Endodermal cell (in vitro differentiated cells): Measurements from ENCODE around the gene CCL22. TPM values are rescaled to one million over a fixed set of nuclear protein-coding genes. Genes with fewer than 3 reads are reported as not detected.

ENCODE experiments used
- DNase-seq: peaks from one replicate; pipeline ENCODE4 v3.0.0-alpha.2; 2017
- H3K27ac ChIP-seq: 2 replicates; pipeline ENCODE4 v1.5.1; 2013; ENCODE audit warnings: mild to moderate bottlenecking, low read depth, low read length, moderate library complexity
- H3K27me3 ChIP-seq: 2 replicates; pipeline ENCODE4 v1.6.1; 2013; ENCODE audit warnings: mild to moderate bottlenecking, low read length, moderate library complexity; ENCODE audit not compliant: insufficient read depth, control insufficient read depth, poor library complexity, severe bottlenecking
- H3K36me3 ChIP-seq: 2 replicates; pipeline ENCODE4 v1.7.0; 2013; ENCODE audit warnings: mild to moderate bottlenecking, low read length, moderate library complexity; ENCODE audit not compliant: control insufficient read depth, insufficient read depth
- H3K4me1 ChIP-seq: one replicate; pipeline ENCODE4 v1.7.0; 2013; ENCODE audit warnings: low read length; ENCODE audit not compliant: control insufficient read depth, insufficient read depth
- H3K4me3 ChIP-seq: 2 replicates; pipeline ENCODE4 v1.5.1; 2013; ENCODE audit warnings: mild to moderate bottlenecking, low read length, moderate library complexity
- H3K9ac ChIP-seq: 2 replicates; pipeline ENCODE4 v1.6.1; 2013; ENCODE audit warnings: mild to moderate bottlenecking, low read length, moderate library complexity; ENCODE audit not compliant: poor library complexity, severe bottlenecking; ENCODE audit errors: extremely low read depth
- H3K9me3 ChIP-seq: 2 replicates; pipeline ENCODE4 v1.6.1; 2013; ENCODE audit warnings: mild to moderate bottlenecking, low read length, moderate library complexity; ENCODE audit not compliant: control insufficient read depth
- H3K27ac Mint-ChIP-seq: 2 replicates; pipeline ENCODE4 v1.8.0; 2020; ENCODE audit warnings: mixed read lengths
- H3K27me3 Mint-ChIP-seq: 2 replicates; pipeline ENCODE4 v1.8.0; 2021; ENCODE audit warnings: mild to moderate bottlenecking, mixed read lengths; ENCODE audit not compliant: insufficient read depth
- H3K36me3 Mint-ChIP-seq: 2 replicates; pipeline ENCODE4 v1.8.0; 2020; ENCODE audit warnings: low read depth, mixed read lengths
- H3K4me1 Mint-ChIP-seq: 2 replicates; pipeline ENCODE4 v1.8.0; 2020; ENCODE audit warnings: mixed read lengths
- H3K4me3 Mint-ChIP-seq: 2 replicates; pipeline ENCODE4 v1.8.0; 2020; ENCODE audit warnings: mild to moderate bottlenecking, moderate library complexity, mixed read lengths
- H3K9me3 Mint-ChIP-seq: 2 replicates; pipeline ENCODE4 v1.8.0; 2020; ENCODE audit warnings: mild to moderate bottlenecking, mixed read lengths
- WGBS, 2 experiments: methylation state at CpG; one replicate each; pipeline versions ENCODE4 v1.1.5 to v1.1.7; 2013; ENCODE audit warnings: missing lambda C conversion rate in 2 of 2, mixed read lengths in 1 of 2; ENCODE audit not compliant: insufficient coverage in 1 of 2, insufficient read length in 1 of 2; 5-methylcytosine and 5-hydroxymethylcytosine counted together
- total RNA-seq, 2 donors: library from RNA; stranded (reverse); fragmentation: NEBNext Ultra II Directional in 1 of 2; extraction: Animal tissue kit (Norgen Biotek cat#: 25700) in 1 of 2; gene quantifications; 2 replicates in 1 of 2; 3 replicates in 1 of 2; pipeline ENCODE4 v1.2.1, GENCODE V29; 2021
- TF ChIP-seq, protein P1 (sequence below): fragments of 200-600 bp; sonication (generic); conservative IDR thresholded peaks from 2 replicates; pipeline ENCODE4 v1.5.0; 2021; ENCODE audit warnings: antibody characterized with exemption, mild to moderate bottlenecking

CCL22 gene
- total RNA-seq, 2 donors from 2014 or later: not detected

DNA sequence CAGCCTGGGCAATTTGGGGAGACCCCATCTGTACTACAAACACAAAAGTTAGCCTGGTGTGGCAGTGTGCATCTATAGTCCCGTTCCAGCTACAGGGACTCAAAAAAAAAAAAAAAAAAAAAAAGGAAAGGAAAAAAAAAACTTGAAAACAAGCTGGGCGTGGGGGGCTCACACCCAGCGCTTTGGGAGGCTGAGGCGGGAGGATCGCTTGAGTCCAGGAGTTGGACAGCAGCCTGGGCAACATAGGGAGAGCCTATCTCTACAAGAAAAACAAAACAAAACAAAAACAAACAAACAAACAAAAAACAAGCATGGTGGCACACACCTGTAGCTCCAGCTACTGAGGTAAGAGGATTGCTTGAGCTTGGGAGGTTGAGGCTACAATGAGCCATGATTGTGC, 33.1 kb downstream of the CCL22 start:
- no peak overlapping the region for H3K4me3 Mint-ChIP-seq
- no peaks in the 10 kb centered on the region for H3K4me1 Mint-ChIP-seq
- H3K36me3 Mint-ChIP-seq: no peaks in the 10 kb centered on the region
- peaks cover 8% of the 10 kb centered on the region for H3K27me3 ChIP-seq
- H3K4me3 ChIP-seq: no peak overlapping the region
- no peak overlapping the region for H3K27ac Mint-ChIP-seq
- no peak overlapping the region for H3K27ac ChIP-seq
- TF ChIP-seq, protein P1, sequence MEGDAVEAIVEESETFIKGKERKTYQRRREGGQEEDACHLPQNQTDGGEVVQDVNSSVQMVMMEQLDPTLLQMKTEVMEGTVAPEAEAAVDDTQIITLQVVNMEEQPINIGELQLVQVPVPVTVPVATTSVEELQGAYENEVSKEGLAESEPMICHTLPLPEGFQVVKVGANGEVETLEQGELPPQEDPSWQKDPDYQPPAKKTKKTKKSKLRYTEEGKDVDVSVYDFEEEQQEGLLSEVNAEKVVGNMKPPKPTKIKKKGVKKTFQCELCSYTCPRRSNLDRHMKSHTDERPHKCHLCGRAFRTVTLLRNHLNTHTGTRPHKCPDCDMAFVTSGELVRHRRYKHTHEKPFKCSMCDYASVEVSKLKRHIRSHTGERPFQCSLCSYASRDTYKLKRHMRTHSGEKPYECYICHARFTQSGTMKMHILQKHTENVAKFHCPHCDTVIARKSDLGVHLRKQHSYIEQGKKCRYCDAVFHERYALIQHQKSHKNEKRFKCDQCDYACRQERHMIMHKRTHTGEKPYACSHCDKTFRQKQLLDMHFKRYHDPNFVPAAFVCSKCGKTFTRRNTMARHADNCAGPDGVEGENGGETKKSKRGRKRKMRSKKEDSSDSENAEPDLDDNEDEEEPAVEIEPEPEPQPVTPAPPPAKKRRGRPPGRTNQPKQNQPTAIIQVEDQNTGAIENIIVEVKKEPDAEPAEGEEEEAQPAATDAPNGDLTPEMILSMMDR: no peak
- H3K9ac ChIP-seq: no peak overlapping the region
- H3K36me3 ChIP-seq: no peaks in the 10 kb centered on the region
- 82% methylated on average over 3 of the region's 5 CpGs; no CpG with 5 or more reads in 1 of the 2 experiments for WGBS, 2 experiments
- peaks cover 7% of the 10 kb centered on the region for H3K27me3 Mint-ChIP-seq
- H3K9me3 Mint-ChIP-seq: no peaks in the 10 kb centered on the region
- no peak for DNase-seq
- no peaks in the 10 kb centered on the region for H3K4me1 ChIP-seq
- H3K9me3 ChIP-seq: no peaks in the 10 kb centered on the region

DNA sequence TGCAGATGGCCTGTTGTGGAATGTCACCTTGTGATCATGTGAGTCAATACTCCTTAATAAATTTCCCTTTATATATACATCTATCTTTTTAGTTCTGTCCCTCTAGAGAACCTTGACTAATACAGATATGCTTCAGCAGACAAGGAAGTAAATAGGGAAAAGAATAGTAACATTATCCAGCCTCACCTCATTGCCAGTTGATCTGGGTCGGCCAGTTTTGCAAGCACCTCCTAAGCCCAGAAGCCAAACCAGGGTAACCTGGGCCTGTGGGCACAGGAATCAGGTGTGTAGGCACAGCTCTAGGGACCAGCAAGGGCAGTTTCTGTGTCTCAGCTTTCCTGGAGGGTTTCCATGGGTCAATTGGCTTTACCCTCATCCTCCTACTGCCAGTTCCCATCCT, 34.1 kb downstream of the CCL22 start:
- H3K9me3 ChIP-seq: no peaks in the 10 kb centered on the region
- H3K4me1 Mint-ChIP-seq: no peaks in the 10 kb centered on the region
- H3K9me3 Mint-ChIP-seq: no peaks in the 10 kb centered on the region
- no peaks in the 10 kb centered on the region for H3K36me3 Mint-ChIP-seq
- TF ChIP-seq, protein P1: no peak
- no peak for DNase-seq
- no peak overlapping the region for H3K27ac Mint-ChIP-seq
- WGBS, 2 experiments: 93% methylated on average over 1 of the region's 1 CpG; no CpG with 5 or more reads in 1 of the 2 experiments
- peaks cover 7% of the 10 kb centered on the region for H3K27me3 Mint-ChIP-seq
- H3K27ac ChIP-seq: no peak overlapping the region
- H3K4me1 ChIP-seq: no peaks in the 10 kb centered on the region
- no peak overlapping the region for H3K4me3 ChIP-seq
- no peak overlapping the region for H3K4me3 Mint-ChIP-seq
- H3K27me3 ChIP-seq: peaks cover 8% of the 10 kb centered on the region
- no peak overlapping the region for H3K9ac ChIP-seq
- no peaks in the 10 kb centered on the region for H3K36me3 ChIP-seq

DNA sequence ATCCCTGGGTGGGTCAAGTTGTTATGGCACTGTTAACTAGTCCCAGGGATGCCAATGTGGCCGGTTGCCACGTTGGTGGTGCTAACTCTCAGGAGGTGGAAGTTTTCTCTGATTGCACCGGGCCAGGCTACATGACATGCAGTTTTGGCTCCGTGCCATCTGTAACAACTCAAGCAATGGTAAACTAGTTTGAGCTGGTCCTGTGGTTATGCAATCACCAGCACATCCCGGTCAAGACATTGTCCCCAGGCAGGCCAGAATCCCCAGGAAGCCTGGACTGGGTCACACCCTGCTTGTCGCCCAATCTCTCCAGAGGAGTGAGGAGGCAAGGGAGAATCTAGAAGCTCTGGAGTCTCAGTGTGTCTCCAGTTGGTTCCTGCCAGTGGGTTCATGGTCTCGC, 35.9 kb downstream of the CCL22 start:
- no peaks in the 10 kb centered on the region for H3K36me3 ChIP-seq
- H3K4me1 ChIP-seq: no peaks in the 10 kb centered on the region
- H3K4me3 ChIP-seq: no peak overlapping the region
- no peaks in the 10 kb centered on the region for H3K9me3 ChIP-seq
- no peak for DNase-seq
- no peak overlapping the region for H3K27ac ChIP-seq
- no peaks in the 10 kb centered on the region for H3K36me3 Mint-ChIP-seq
- H3K27ac Mint-ChIP-seq: no peak overlapping the region
- H3K9ac ChIP-seq: no peak overlapping the region
- TF ChIP-seq, protein P1: no peak
- H3K4me1 Mint-ChIP-seq: no peaks in the 10 kb centered on the region
- peaks cover 7% of the 10 kb centered on the region for H3K27me3 Mint-ChIP-seq
- no peak overlapping the region for H3K4me3 Mint-ChIP-seq
- 92% methylated on average over 5 to 7 of the region's 7 CpGs for WGBS, 2 experiments
- H3K9me3 Mint-ChIP-seq: no peaks in the 10 kb centered on the region
- H3K27me3 ChIP-seq: peaks cover 8% of the 10 kb centered on the region
